H1 (cell line): ENCODE results near the gene TFPT. TPM values are rescaled to one million over a fixed set of nuclear protein-coding genes. Genes with fewer than 3 reads are reported as not detected.

Experiments used
- CTCF ChIA-PET: fragments of 300-600 bp; sonication (Branson Sonifier 250); formaldehyde crosslinking; loops from one replicate; lab custom pipeline; 2021; ENCODE audit not compliant: partially characterized antibody; lab: Charles Lee
- POLR2A ChIA-PET: fragments of 300-600 bp; sonication (Branson Sonifier 250); formaldehyde crosslinking; loops from one replicate; lab custom pipeline; 2021; ENCODE audit warnings: inconsistent platforms; ENCODE audit not compliant: partially characterized antibody; lab: Charles Lee
- DNase-seq, 2 experiments: peaks; one replicate each; pipeline versions ENCODE4 v3.0.0 to v3.0.0-alpha.2; 2010 to 2022; ENCODE audit warnings: low spot score in 2 of 2, low read depth in 1 of 2, mixed read lengths in 1 of 2
- FAIRE-seq: peaks from 2 replicates; lab custom pipeline; 2011; peaks lifted over from hg19 to GRCh38; lab: Jason Lieb, UNC
- H2AFZ ChIP-seq: 2 replicates; pipeline ENCODE4 v1.8.1; 2012; ENCODE audit warnings: low read length, inconsistent platforms
- H2AK5ac ChIP-seq: 2 replicates; pipeline ENCODE4 v1.6.1; 2013; ENCODE audit warnings: low read depth, low read length
- H2BK120ac ChIP-seq: replicated peaks from 2 replicates; pipeline ENCODE3; 2013; ENCODE audit warnings: low read depth, low read length, inconsistent platforms
- H2BK12ac ChIP-seq: 2 replicates; pipeline ENCODE4 v1.6.1; 2013; ENCODE audit warnings: low read depth, low read length
- H2BK15ac ChIP-seq: 2 replicates; pipeline ENCODE4 v1.6.1; 2013; ENCODE audit warnings: low read length
- H2BK20ac ChIP-seq: 2 replicates; pipeline ENCODE4 v1.6.1; 2013; ENCODE audit warnings: low read length
- H2BK5ac ChIP-seq: 2 replicates; pipeline ENCODE4 v1.6.1; 2013; ENCODE audit warnings: low read depth, low read length
- H3K14ac ChIP-seq: 2 replicates; pipeline ENCODE4 v1.6.1; 2013; ENCODE audit warnings: inconsistent platforms; ENCODE audit not compliant: insufficient read length
- H3K18ac ChIP-seq: 2 replicates; pipeline ENCODE4 v1.6.1; 2013; ENCODE audit warnings: low read length; ENCODE audit errors: extremely low read depth
- H3K23ac ChIP-seq: 2 replicates; pipeline ENCODE4 v1.6.1; 2013; ENCODE audit warnings: inconsistent platforms; ENCODE audit not compliant: insufficient read length
- H3K23me2 ChIP-seq: 2 replicates; pipeline ENCODE4 v1.6.1; 2013; ENCODE audit warnings: low read depth, low read length
- H3K27ac ChIP-seq: 2 replicates; pipeline ENCODE4 v1.6.1; 2011; ENCODE audit warnings: low read depth, low read length, inconsistent platforms
- H3K27me3 ChIP-seq, 4 experiments: replicated peaks in 1 of 4; 1 replicate in 1 of 4; 2 replicates in 3 of 4; pipeline versions ENCODE4 v1.6.1 to v1.8.1; 2011 to 2013; ENCODE audit warnings: low read length in 3 of 4, mild to moderate bottlenecking in 3 of 4, inconsistent platforms in 2 of 4, mixed read lengths in 2 of 4, moderate library complexity in 1 of 4; ENCODE audit not compliant: control insufficient read depth in 3 of 4, insufficient read depth in 3 of 4; ENCODE audit errors: extremely low read depth in 1 of 4
- H3K36me3 ChIP-seq, 4 experiments: 2 replicates each; pipeline versions ENCODE4 v1.6.1 to v1.8.1; 2011 to 2013; ENCODE audit warnings: mild to moderate bottlenecking in 4 of 4, low read length in 3 of 4, moderate library complexity in 2 of 4, control low read depth in 1 of 4, inconsistent platforms in 1 of 4; ENCODE audit not compliant: insufficient read depth in 4 of 4, control insufficient read depth in 2 of 4
- H3K4ac ChIP-seq: replicated peaks from 2 replicates; pipeline ENCODE3; 2013; ENCODE audit warnings: low read length, low read depth, mixed read lengths, inconsistent platforms; ENCODE audit not compliant: insufficient read length
- H3K4me1 ChIP-seq, 4 experiments: replicated peaks in 1 of 4; 1 replicate in 1 of 4; 2 replicates in 3 of 4; pipeline versions ENCODE4 v1.6.1 to v1.8.1; 2011 to 2013; ENCODE audit warnings: low read length in 3 of 4, inconsistent platforms in 2 of 4, mixed read lengths in 1 of 4; ENCODE audit not compliant: insufficient read depth in 4 of 4, control insufficient read depth in 3 of 4
- H3K4me2 ChIP-seq, 2 experiments: 2 replicates each; pipeline versions ENCODE4 v1.6.1 to v1.8.1; 2011 to 2013; ENCODE audit warnings: low read depth in 2 of 2, low read length in 2 of 2, control low read depth in 1 of 2, inconsistent platforms in 1 of 2, mild to moderate bottlenecking in 1 of 2; ENCODE audit not compliant: insufficient read depth in 1 of 2
- H3K4me3 ChIP-seq, 4 experiments: fragments of 200-600, 300-600 bp in 1 of 4; sonication (generic), shearing (Covaris generic), sonication (Bioruptor Twin) in 1 of 4; 2 replicates each; pipeline versions ENCODE4 v1.5.1 to v1.8.1; 2011 to 2016; ENCODE audit warnings: low read length in 4 of 4, low read depth in 3 of 4, control low read depth in 2 of 4, inconsistent platforms in 2 of 4, mild to moderate bottlenecking in 2 of 4, mixed read lengths in 1 of 4, moderate library complexity in 1 of 4; ENCODE audit not compliant: insufficient read depth in 2 of 4; ENCODE audit errors: extremely low read depth in 1 of 4
- H3K56ac ChIP-seq: replicated peaks from 2 replicates; pipeline ENCODE3; 2013; ENCODE audit warnings: low read depth, mild to moderate bottlenecking, mixed read lengths, low read length, inconsistent platforms; ENCODE audit not compliant: insufficient read length
- H3K79me1 ChIP-seq: 2 replicates; pipeline ENCODE4 v1.6.1; 2013; ENCODE audit warnings: low read depth, low read length, control low read depth
- H3K79me2 ChIP-seq, 2 experiments: 2 replicates each; pipeline versions ENCODE4 v1.6.1 to v1.8.1; 2012 to 2013; ENCODE audit warnings: low read length in 2 of 2, mild to moderate bottlenecking in 2 of 2, inconsistent platforms in 1 of 2; ENCODE audit not compliant: insufficient read depth in 2 of 2, control insufficient read depth in 1 of 2
- H3K9ac ChIP-seq, 4 experiments: replicated peaks in 1 of 4; 1 replicate in 1 of 4; 2 replicates in 3 of 4; pipeline versions ENCODE4 v1.6.1 to v1.8.1; 2011 to 2013; ENCODE audit warnings: low read depth in 3 of 4, low read length in 3 of 4, control low read depth in 2 of 4, mild to moderate bottlenecking in 2 of 4, moderate library complexity in 2 of 4, inconsistent platforms in 1 of 4; ENCODE audit errors: extremely low read depth in 1 of 4
- H3K9me3 ChIP-seq, 2 experiments: 2 replicates each; pipeline versions ENCODE4 v1.6.1 to v1.8.1; 2012 to 2013; ENCODE audit warnings: mild to moderate bottlenecking in 2 of 2, moderate library complexity in 2 of 2, control low read depth in 1 of 2, inconsistent platforms in 1 of 2, low read depth in 1 of 2, low read length in 1 of 2, mixed read lengths in 1 of 2; ENCODE audit not compliant: insufficient read depth in 2 of 2
- H4K20me1 ChIP-seq, 2 experiments: replicated peaks in 1 of 2; 2 replicates each; pipeline versions ENCODE3 to v1.8.1; 2011 to 2013; ENCODE audit warnings: inconsistent platforms in 2 of 2, low read length in 2 of 2, mild to moderate bottlenecking in 1 of 2; ENCODE audit not compliant: insufficient read depth in 2 of 2, control insufficient read depth in 1 of 2
- H4K5ac ChIP-seq: 2 replicates; pipeline ENCODE4 v1.6.1; 2013; ENCODE audit warnings: low read length, low read depth, mixed read lengths, inconsistent platforms; ENCODE audit not compliant: insufficient read length
- H4K8ac ChIP-seq: 2 replicates; pipeline ENCODE4 v1.8.0; 2013; ENCODE audit warnings: mild to moderate bottlenecking, moderate library complexity, low read length, inconsistent platforms; ENCODE audit not compliant: insufficient read depth; ENCODE audit errors: extremely low read depth
- H4K91ac ChIP-seq: replicated peaks from 2 replicates; pipeline ENCODE3; 2013; ENCODE audit warnings: low read length, mixed read lengths, inconsistent platforms; ENCODE audit not compliant: insufficient read length
- BRCA1 ChIP-seq: IDR thresholded peaks from 2 replicates; pipeline ENCODE4 v1.6.1; 2012; ENCODE audit warnings: low read depth, low read length, improper control_type of control experiment
- GTF2F1 ChIP-seq: IDR thresholded peaks from 2 replicates; pipeline ENCODE4 v1.6.1; 2012; ENCODE audit warnings: low read depth, low read length, improper control_type of control experiment, borderline replicate concordance
- SAP30 ChIP-seq: fragments of 300-600 bp; sonication (generic); IDR thresholded peaks from 2 replicates; pipeline ENCODE4 v1.7.1; 2012; ENCODE audit warnings: low read length, moderate library complexity, mild to moderate bottlenecking, inconsistent platforms; ENCODE audit not compliant: insufficient read depth, insufficient replicate concordance
- SIX5 ChIP-seq: IDR thresholded peaks from 2 replicates; pipeline ENCODE4 v1.6.1; 2011; ENCODE audit warnings: mild to moderate bottlenecking, low read depth, low read length
- SUZ12 ChIP-seq: fragments of 200-600 bp; sonication (generic); IDR thresholded peaks from 2 replicates; pipeline ENCODE4 v1.6.1; 2012; ENCODE audit warnings: mild to moderate bottlenecking, inconsistent platforms, low read length, moderate library complexity, mixed read lengths
- TEAD4 ChIP-seq: IDR thresholded peaks from 2 replicates; pipeline ENCODE4 v1.6.1; 2012; ENCODE audit warnings: low read depth, low read length, inconsistent platforms, mixed read lengths
- WGBS, 2 experiments: shearing (Covaris generic) in 1 of 2; methylation state at CpG; one replicate each; pipeline versions ENCODE4 v1.1.6 to v1.1.7; 2013 to 2015; ENCODE audit warnings: low lambda C conversion rate in 2 of 2, mixed read lengths in 2 of 2, inconsistent platforms in 1 of 2, low coverage in 1 of 2, missing lambda C conversion rate in 1 of 2; ENCODE audit not compliant: insufficient replicate concordance in 2 of 2, insufficient coverage in 1 of 2, insufficient read length in 1 of 2; ENCODE audit errors: extremely low coverage in 1 of 2, missing lambda C conversion rate in 1 of 2; 5-methylcytosine and 5-hydroxymethylcytosine counted together
- polyA plus RNA-seq, 7 experiments: library from polyadenylated mRNA; depleted of rRNA in 3 of 7; stranded (reverse) in 5 of 7; unstranded in 2 of 7; fragments of >200 nt in 5 of 7; fragments of 200-250 nt in 2 of 7; gene quantifications; 1 replicate in 5 of 7; 2 replicates in 1 of 7; 4 replicates in 1 of 7; pipeline versions ENCODE4 v1.2.1 to v1.2.3, GENCODE V29; 2011 to 2013; ENCODE audit warnings: missing spikeins in 2 of 7, mixed read lengths in 2 of 7
- total RNA-seq: library from RNA; stranded (reverse); fragmentation: NEBNext Ultra II Directional; extraction: Animal tissue kit (Norgen Biotek cat#: 25700); gene quantifications from 2 replicates; pipeline ENCODE4 v1.2.1, GENCODE V29; 2021
- TF ChIP-seq, protein P1 (sequence below): IDR thresholded peaks from 2 replicates; pipeline ENCODE4 v1.6.1; 2012; ENCODE audit warnings: inconsistent platforms
- TF ChIP-seq, protein P2 (sequence below): IDR thresholded peaks from 2 replicates; pipeline ENCODE4 v1.6.1; 2011; ENCODE audit warnings: low read length, improper control_type of control experiment

TFPT gene
- total and polyA plus RNA-seq, 2 of the 8 experiments (the other 6 are each of a cell fraction or from before 2014, with no cell fraction given): 10.4 to 17.7 TPM

GRCh38 chr19:54127688-54128440, 12.4 kb upstream of the TFPT start:
- peaks cover 21 to 80% (median 42%) of the 10 kb centered on the region in 4 experiments for H3K36me3 ChIP-seq
- POLR2A ChIA-PET: interaction anchor here (2.9 to 5.0 kb wide), 2 partner anchors 10 to 13 kb away, joined by 13 to 40 read pairs; partner anchors contain the start of genes PRPF31 and TFPT

More at GRCh38 chr19:54127688-54128440, 12.4 kb upstream of the TFPT start:
- H2AFZ ChIP-seq: no peak overlapping the region
- H3K23ac ChIP-seq: no peak overlapping the region
- H2BK15ac ChIP-seq: no peak overlapping the region
- H4K20me1 ChIP-seq: peaks cover 0 to 9% of the 10 kb centered on the region in 2 experiments
- 85% methylated on average over 18 of the region's 44 CpGs; no CpG with 5 or more reads in 1 of the 2 experiments for WGBS, 2 experiments
- no peak overlapping the region for H2BK12ac ChIP-seq
- no peak overlapping the region for H2BK5ac ChIP-seq
- H3K4me3 ChIP-seq: no peak overlapping the region
- TF ChIP-seq BRCA1: no peak
- TF ChIP-seq SAP30: no peak
- no peak for TF ChIP-seq GTF2F1
- no peak for TF ChIP-seq SUZ12
- TF ChIP-seq, protein P1, sequence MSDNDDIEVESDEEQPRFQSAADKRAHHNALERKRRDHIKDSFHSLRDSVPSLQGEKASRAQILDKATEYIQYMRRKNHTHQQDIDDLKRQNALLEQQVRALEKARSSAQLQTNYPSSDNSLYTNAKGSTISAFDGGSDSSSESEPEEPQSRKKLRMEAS: no peak
- TF ChIP-seq, protein P2, sequence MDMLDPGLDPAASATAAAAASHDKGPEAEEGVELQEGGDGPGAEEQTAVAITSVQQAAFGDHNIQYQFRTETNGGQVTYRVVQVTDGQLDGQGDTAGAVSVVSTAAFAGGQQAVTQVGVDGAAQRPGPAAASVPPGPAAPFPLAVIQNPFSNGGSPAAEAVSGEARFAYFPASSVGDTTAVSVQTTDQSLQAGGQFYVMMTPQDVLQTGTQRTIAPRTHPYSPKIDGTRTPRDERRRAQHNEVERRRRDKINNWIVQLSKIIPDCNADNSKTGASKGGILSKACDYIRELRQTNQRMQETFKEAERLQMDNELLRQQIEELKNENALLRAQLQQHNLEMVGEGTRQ: no peak
- no peak for TF ChIP-seq SIX5
- no peak for TF ChIP-seq TEAD4
- H3K9me3 ChIP-seq: peaks cover 0 to under 1% of the 10 kb centered on the region in 2 experiments; a peak in 1 of 4 replicates
- H3K18ac ChIP-seq: no peak overlapping the region
- no peak overlapping the region for H4K91ac ChIP-seq
- H3K4ac ChIP-seq: no peak overlapping the region
- no peak overlapping the region for H2BK120ac ChIP-seq
- H3K79me2 ChIP-seq: no peaks in the 10 kb centered on the region
- no peak overlapping the region for H3K56ac ChIP-seq
- H3K27me3 ChIP-seq: no peaks in the 10 kb centered on the region
- no peak overlapping the region for H4K8ac ChIP-seq
- no peak overlapping the region for H2AK5ac ChIP-seq
- H3K27ac ChIP-seq: no peak overlapping the region
- H3K79me1 ChIP-seq: no peaks in the 10 kb centered on the region
- no peak overlapping the region for H2BK20ac ChIP-seq
- H4K5ac ChIP-seq: no peak overlapping the region
- CTCF ChIA-PET: no interaction called here
- H3K23me2 ChIP-seq: no peaks in the 10 kb centered on the region
- DNase-seq (no peak), FAIRE-seq (no peak)
- no peak overlapping the region for H3K4me2 ChIP-seq
- no peaks in the 10 kb centered on the region for H3K4me1 ChIP-seq
- no peak overlapping the region for H3K14ac ChIP-seq
- no peak overlapping the region for H3K9ac ChIP-seq
